Peyer's patch (tissue), 4 donors: ENCODE data around the gene CKS2. TPM values are rescaled to one million over a fixed set of nuclear protein-coding genes. Genes with fewer than 3 reads are reported as not detected.

Experiments
- DNase-seq, 3 donors: peaks; one replicate each; pipeline ENCODE4 v3.0.0-alpha.2; 2017 to 2019
- H3K27ac ChIP-seq, 4 donors: fragments of 200-600 bp; sonication (generic); one replicate each; pipeline ENCODE4 v1.5.1; 2016 to 2019
- H3K27me3 ChIP-seq, 2 donors: fragments of 200-600 bp; sonication (generic); one replicate each; pipeline ENCODE4 v1.5.1; 2019
- H3K36me3 ChIP-seq, 3 donors: fragments of 200-600 bp; sonication (generic); one replicate each; pipeline ENCODE4 v1.5.1; 2016 to 2019
- H3K4me1 ChIP-seq, 4 donors: fragments of 200-600 bp; sonication (generic); one replicate each; pipeline ENCODE4 v1.5.1; 2016 to 2019
- H3K4me3 ChIP-seq, 4 donors: fragments of 200-600 bp; sonication (generic); 1 replicate in 3 of 4; 2 replicates in 1 of 4; pipeline ENCODE4 v1.5.1; 2016 to 2019; ENCODE audit warnings: mild to moderate bottlenecking in 1 of 4
- H3K9me3 ChIP-seq, 4 donors: fragments of 200-600 bp; sonication (generic); one replicate each; pipeline ENCODE4 v1.5.1; 2016 to 2019; ENCODE audit warnings: mild to moderate bottlenecking in 1 of 4
- CTCF ChIP-seq, 6 experiments: fragments of 450-650 bp in 4 of 6; fragments of 200-600 bp in 2 of 6; sonication (generic) in 1 of 6; IDR thresholded peaks; one replicate each; pipeline ENCODE4 v1.5.1; 2017 to 2019; ENCODE audit warnings: antibody characterized with exemption in 6 of 6, mild to moderate bottlenecking in 3 of 6, moderate library complexity in 1 of 6
- POLR2A ChIP-seq, 2 donors: fragments of 450-650 bp; IDR thresholded peaks; one replicate each; pipeline ENCODE4 v1.5.1; 2017; ENCODE audit warnings: antibody characterized with exemption in 2 of 2, mild to moderate bottlenecking in 2 of 2, moderate library complexity in 2 of 2
- small RNA-seq, 2 donors: library from RNA; depleted of rRNA; stranded (forward); fragments of <200 nt; gene quantifications; one replicate each; pipeline ENCODE3, GENCODE V24; 2016
- total RNA-seq, 4 donors: library from RNA; depleted of rRNA; stranded (reverse); fragments of >200 nt; gene quantifications; one replicate each; pipeline ENCODE4 v1.1.0, GENCODE V29; 2016

The CKS2 gene
- total RNA-seq, 4 donors from 2014 or later, result 11.9 to 42.1 (median 17.8) TPM

- TF ChIP-seq CTCF (IDR thresholded peaks at IDR 0.05), result no peak
- no peak for TF ChIP-seq POLR2A (IDR thresholded peaks at IDR 0.05)
- DNase-seq, result peak in 1 of 3 donors; percentile 25
- Histone ChIP-seq H3K4me1 (no peaks in the 10 kb centered on the region), H3K9me3 (no peaks in the 10 kb centered on the region), H3K4me3 (no peak overlapping the region), H3K27me3 (no peaks in the 10 kb centered on the region), H3K36me3 (peaks cover 0 to 23% (median 0%) of the 10 kb centered on the region in 3 donors), H3K27ac (no peak overlapping the region)
Measured at GRCh38 chr9:89365532-89365912, 54.5 kb downstream of the CKS2 start.

Small RNAs within 50 kb of the gene (small RNA-seq; reads per million reads assigned to genes)
- 0 reads per million in 2 donors for gene MIR3153

Other genes starting within 250 kb of the CKS2 start
- gene SHC3, start 132.4 kb upstream of the CKS2 start, total RNA-seq, result 1 to 10 TPM in 3 of 4 donors, under 1 TPM in 1; 0.88 to 5.0 (median 2.2) TPM
- 100 to 1,000 TPM in 3 of 4 donors, 10 to 100 TPM in 1; 66.6 to 152 (median 101) TPM for gene SECISBP2, start 7.3 kb downstream of the CKS2 start, total RNA-seq
- gene SEMA4D, start 186.9 kb downstream of the CKS2 start, total RNA-seq, result 100 to 1,000 TPM in 1 of 4 donors, 10 to 100 TPM in 3; 24.3 to 124 (median 30.0) TPM